ENCODE data around the gene SCAI.

DNA sequence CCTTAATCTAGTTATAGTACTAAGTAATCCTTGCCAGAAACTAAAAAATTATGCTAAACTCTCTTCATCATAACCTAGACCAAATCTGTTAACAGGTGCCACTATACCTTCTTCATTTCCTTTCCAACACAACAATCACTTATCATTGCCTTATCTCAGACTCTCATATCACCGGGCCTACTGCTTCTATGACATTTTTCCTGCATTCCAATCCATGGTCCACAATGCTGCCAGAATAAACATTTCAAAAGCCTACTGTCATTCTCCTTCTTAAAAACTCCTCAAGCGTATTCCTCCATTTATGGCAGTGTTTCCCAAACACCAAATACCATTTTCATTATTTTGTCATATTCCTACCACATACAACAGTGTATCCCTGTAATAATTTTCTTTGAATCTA is 39.7 kb upstream of the SCAI start:
- no peak for TF ChIP-seq ZFP30 (CRISPR knock-in tag; IDR thresholded peaks at IDR 0.05)
- TF ChIP-seq RARB (CRISPR knock-in tag; IDR thresholded peaks at IDR 0.05): no peak
- TF ChIP-seq, protein P1, sequence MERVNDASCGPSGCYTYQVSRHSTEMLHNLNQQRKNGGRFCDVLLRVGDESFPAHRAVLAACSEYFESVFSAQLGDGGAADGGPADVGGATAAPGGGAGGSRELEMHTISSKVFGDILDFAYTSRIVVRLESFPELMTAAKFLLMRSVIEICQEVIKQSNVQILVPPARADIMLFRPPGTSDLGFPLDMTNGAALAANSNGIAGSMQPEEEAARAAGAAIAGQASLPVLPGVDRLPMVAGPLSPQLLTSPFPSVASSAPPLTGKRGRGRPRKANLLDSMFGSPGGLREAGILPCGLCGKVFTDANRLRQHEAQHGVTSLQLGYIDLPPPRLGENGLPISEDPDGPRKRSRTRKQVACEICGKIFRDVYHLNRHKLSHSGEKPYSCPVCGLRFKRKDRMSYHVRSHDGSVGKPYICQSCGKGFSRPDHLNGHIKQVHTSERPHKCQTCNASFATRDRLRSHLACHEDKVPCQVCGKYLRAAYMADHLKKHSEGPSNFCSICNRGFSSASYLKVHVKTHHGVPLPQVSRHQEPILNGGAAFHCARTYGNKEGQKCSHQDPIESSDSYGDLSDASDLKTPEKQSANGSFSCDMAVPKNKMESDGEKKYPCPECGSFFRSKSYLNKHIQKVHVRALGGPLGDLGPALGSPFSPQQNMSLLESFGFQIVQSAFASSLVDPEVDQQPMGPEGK (CRISPR knock-in tag; IDR thresholded peaks at IDR 0.05; ENCODE audit: borderline replicate concordance): no peak
- TF ChIP-seq ARNTL (CRISPR knock-in tag; IDR thresholded peaks at IDR 0.05; ENCODE audit: borderline replicate concordance, low read depth): no peak
- TF ChIP-seq, protein P2, sequence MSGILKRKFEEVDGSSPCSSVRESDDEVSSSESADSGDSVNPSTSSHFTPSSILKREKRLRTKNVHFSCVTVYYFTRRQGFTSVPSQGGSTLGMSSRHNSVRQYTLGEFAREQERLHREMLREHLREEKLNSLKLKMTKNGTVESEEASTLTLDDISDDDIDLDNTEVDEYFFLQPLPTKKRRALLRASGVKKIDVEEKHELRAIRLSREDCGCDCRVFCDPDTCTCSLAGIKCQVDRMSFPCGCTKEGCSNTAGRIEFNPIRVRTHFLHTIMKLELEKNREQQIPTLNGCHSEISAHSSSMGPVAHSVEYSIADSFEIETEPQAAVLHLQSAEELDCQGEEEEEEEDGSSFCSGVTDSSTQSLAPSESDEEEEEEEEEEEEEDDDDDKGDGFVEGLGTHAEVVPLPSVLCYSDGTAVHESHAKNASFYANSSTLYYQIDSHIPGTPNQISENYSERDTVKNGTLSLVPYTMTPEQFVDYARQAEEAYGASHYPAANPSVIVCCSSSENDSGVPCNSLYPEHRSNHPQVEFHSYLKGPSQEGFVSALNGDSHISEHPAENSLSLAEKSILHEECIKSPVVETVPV (CRISPR knock-in tag; IDR thresholded peaks at IDR 0.05): no peak
- no peak for TF ChIP-seq ZFP3 (CRISPR knock-in tag; IDR thresholded peaks at IDR 0.05)
- TF ChIP-seq PPARA (CRISPR knock-in tag; IDR thresholded peaks at IDR 0.05; ENCODE audit: borderline replicate concordance): no peak
- TF ChIP-seq BACH2 (CRISPR knock-in tag; IDR thresholded peaks at IDR 0.05; ENCODE audit: borderline replicate concordance): no peak
- TF ChIP-seq ISL1 (CRISPR knock-in tag; IDR thresholded peaks at IDR 0.05): peak; percentile 67
- TF ChIP-seq TOX (CRISPR knock-in tag; IDR thresholded peaks at IDR 0.05; ENCODE audit: borderline replicate concordance): no peak

Measured in SK-N-SH treated with all-trans-retinoic acid at 6 μM for 48 hours (cell line).